SK-N-SH (cell line): ENCODE results near the gene DAGLB. TPM values are rescaled to one million over a fixed set of nuclear protein-coding genes. Genes with fewer than 3 reads are reported as not detected.

Experiments used
- CTCF ChIA-PET: fragments of 300-600, 350-600 bp; formaldehyde crosslinking; extraction: SDS; loops from one replicate; lab custom pipeline; 2021; lab: Yijun Ruan, JAX
- POLR2A ChIA-PET: fragments of 350-600 bp; sonication (Branson Sonifier 250); formaldehyde crosslinking; extraction: SDS; loops from one replicate; lab custom pipeline; 2020; ENCODE audit warnings: antibody characterized with exemption, inconsistent platforms; lab: Yijun Ruan, JAX
- DNase-seq: peaks from one replicate; pipeline ENCODE4 v3.0.0; 2012
- H2AFZ ChIP-seq: fragments of 200-600 bp; sonication (generic); 2 replicates; pipeline ENCODE4 v1.8.1; 2016; ENCODE audit warnings: antibody characterized with exemption, mild to moderate bottlenecking, low read depth
- H3F3A ChIP-seq: fragments of 200-600 bp; sonication (generic); replicated peaks from 2 replicates; pipeline ENCODE3; 2016; ENCODE audit warnings: antibody characterized with exemption, mild to moderate bottlenecking; ENCODE audit not compliant: insufficient read depth
- H3K27ac ChIP-seq, 2 experiments: fragments of 200-500 bp in 1 of 2; fragments of 200-600 bp in 1 of 2; sonication (Bioruptor generic) in 1 of 2; sonication (generic), shearing (Covaris generic) in 1 of 2; 2 replicates each; pipeline versions ENCODE4 v1.5.1 to v1.6.1; 2014 to 2016; ENCODE audit warnings: low read depth in 2 of 2, inconsistent platforms in 1 of 2, low read length in 1 of 2, mild to moderate bottlenecking in 1 of 2, mixed read lengths in 1 of 2
- H3K27me3 ChIP-seq: fragments of 200-600 bp; sonication (generic), shearing (Covaris generic); 2 replicates; pipeline ENCODE4 v1.6.1; 2016; ENCODE audit warnings: mixed run types; ENCODE audit not compliant: insufficient read depth
- H3K36me3 ChIP-seq, 2 experiments: fragments of 200-500 bp in 1 of 2; fragments of 200-600 bp in 1 of 2; sonication (Bioruptor generic) in 1 of 2; sonication (generic) in 1 of 2; replicated peaks in 1 of 2; 2 replicates each; pipeline versions ENCODE3 to v1.5.1; 2014 to 2016; ENCODE audit warnings: low read length in 1 of 2, mild to moderate bottlenecking in 1 of 2; ENCODE audit not compliant: insufficient read depth in 2 of 2, control insufficient read depth in 1 of 2
- H3K4me1 ChIP-seq, 2 experiments: fragments of 200-500 bp in 1 of 2; fragments of 200-600 bp in 1 of 2; sonication (Bioruptor generic) in 1 of 2; sonication (generic), shearing (Covaris generic) in 1 of 2; 2 replicates each; pipeline versions ENCODE4 v1.5.1 to v1.6.1; 2014 to 2016; ENCODE audit warnings: low read depth in 1 of 2, low read length in 1 of 2, mixed run types in 1 of 2; ENCODE audit not compliant: insufficient read depth in 2 of 2, control insufficient read depth in 1 of 2
- H3K4me2 ChIP-seq: fragments of 200-600 bp; sonication (generic), shearing (Covaris generic); 2 replicates; pipeline ENCODE4 v1.6.1; 2017; ENCODE audit warnings: mixed run types
- H3K4me3 ChIP-seq, 2 experiments: fragments of 200-500 bp in 1 of 2; fragments of 200-600 bp in 1 of 2; sonication (Bioruptor generic) in 1 of 2; sonication (generic), shearing (Covaris generic) in 1 of 2; 2 replicates each; pipeline versions ENCODE4 v1.5.1 to v1.8.1; 2014 to 2016; ENCODE audit warnings: low read depth in 2 of 2, inconsistent platforms in 1 of 2, low read length in 1 of 2, mild to moderate bottlenecking in 1 of 2, mixed read lengths in 1 of 2, moderate library complexity in 1 of 2
- H3K79me2 ChIP-seq: fragments of 200-600 bp; sonication (generic); 2 replicates; pipeline ENCODE4 v1.8.1; 2017; ENCODE audit warnings: mild to moderate bottlenecking; ENCODE audit not compliant: insufficient read depth
- H3K9ac ChIP-seq: fragments of 200-600 bp; sonication (generic); 2 replicates; pipeline ENCODE4 v1.6.1; 2017; ENCODE audit warnings: mixed run types
- H3K9me2 ChIP-seq: fragments of 200-600 bp; sonication (generic); 2 replicates; pipeline ENCODE4 v1.6.1; 2017; ENCODE audit warnings: mixed run types
- H3K9me3 ChIP-seq: fragments of 200-600 bp; sonication (generic); 2 replicates; pipeline ENCODE4 v1.6.1; 2017; ENCODE audit warnings: mixed run types, mild to moderate bottlenecking, moderate library complexity
- H4K20me1 ChIP-seq: fragments of 200-600 bp; sonication (generic); 2 replicates; pipeline ENCODE4 v1.6.1; 2017; ENCODE audit warnings: mild to moderate bottlenecking, mixed run types; ENCODE audit not compliant: insufficient read depth
- CHD2 ChIP-seq: fragments of 150-350 bp; IDR thresholded peaks from 2 replicates; pipeline ENCODE4 v1.6.1; 2018; ENCODE audit warnings: low read length; ENCODE audit not compliant: partially characterized antibody
- CTCF ChIP-seq: fragments of 200-600 bp; sonication (generic); IDR thresholded peaks from 2 replicates; pipeline ENCODE4 v1.6.1; 2017; ENCODE audit warnings: antibody characterized with exemption, mild to moderate bottlenecking, moderate library complexity
- ELF1 ChIP-seq: IDR thresholded peaks from 2 replicates; pipeline ENCODE4 v1.4.0; 2012
- EP300 ChIP-seq, 2 experiments: IDR thresholded peaks; 2 replicates each; pipeline versions ENCODE4 v1.4.0 to v1.6.1; 2012; ENCODE audit warnings: borderline replicate concordance in 1 of 2, low read depth in 1 of 2, low read length in 1 of 2
- FOXM1 ChIP-seq: IDR thresholded peaks from 2 replicates; pipeline ENCODE4 v1.4.0; 2012; ENCODE audit warnings: low read depth, mild to moderate bottlenecking
- GABPA ChIP-seq: IDR thresholded peaks from 2 replicates; pipeline ENCODE4 v1.4.0; 2012; ENCODE audit warnings: low read depth, mild to moderate bottlenecking
- IRF3 ChIP-seq: fragments of 150-350 bp; IDR thresholded peaks from 2 replicates; pipeline ENCODE4 v1.6.1; 2016; ENCODE audit warnings: mild to moderate bottlenecking, low read depth, low read length
- MEF2A ChIP-seq: IDR thresholded peaks from 2 replicates; pipeline ENCODE4 v1.4.0; 2012; ENCODE audit warnings: low read depth, borderline replicate concordance
- MXI1 ChIP-seq: IDR thresholded peaks from 2 replicates; pipeline ENCODE4 v1.6.1; 2012; ENCODE audit warnings: mild to moderate bottlenecking, low read depth, low read length, improper control_type of control experiment
- PBX3 ChIP-seq: IDR thresholded peaks from 2 replicates; pipeline ENCODE4; 2012
- RCOR1 ChIP-seq: fragments of 150-350 bp; IDR thresholded peaks from 2 replicates; pipeline ENCODE4 v1.6.1; 2017; ENCODE audit warnings: antibody characterized with exemption, low read length
- RFX5 ChIP-seq: IDR thresholded peaks from 2 replicates; pipeline ENCODE4 v1.6.1; 2012; ENCODE audit warnings: mild to moderate bottlenecking, improper control_type of control experiment, low read length
- RXRA ChIP-seq: IDR thresholded peaks from 2 replicates; pipeline ENCODE4 v1.4.0; 2012; ENCODE audit warnings: low read depth, mild to moderate bottlenecking, borderline replicate concordance
- TAF1 ChIP-seq: IDR thresholded peaks from 2 replicates; pipeline ENCODE4 v1.6.1; 2012; ENCODE audit warnings: low read depth, mild to moderate bottlenecking, low read length, moderate library complexity, borderline replicate concordance
- WGBS: methylation state at CpG from one replicate; pipeline ENCODE4 v1.1.6; 2017; ENCODE audit warnings: low lambda C conversion rate; 5-methylcytosine and 5-hydroxymethylcytosine counted together
- polyA plus RNA-seq, 3 experiments: library from polyadenylated mRNA; depleted of rRNA; stranded (reverse); fragments of >200 nt; gene quantifications; 2 replicates each; pipeline ENCODE4 v1.2.3, GENCODE V29; 2012

Gene DAGLB
- polyA plus RNA-seq, 1 of the 3 experiments (the other 2 are of a cell fraction), result 24.1 TPM

GRCh38 chr7:6496842-6497636, 49.3 kb upstream of the DAGLB start:
- Histone ChIP-seq H3K27me3 (no peaks in the 10 kb centered on the region), H3K9ac (no peak overlapping the region), H3K4me3 (no peak overlapping the region), H3K79me2 (no peaks in the 10 kb centered on the region), H3K4me2 (no peak overlapping the region), H3K27ac (no peak overlapping the region; a peak in 1 of 4 replicates), H4K20me1 (no peaks in the 10 kb centered on the region), H3K9me2 (no peaks in the 10 kb centered on the region), H2AFZ (no peak overlapping the region), H3F3A (peaks cover 5% of the 10 kb centered on the region), H3K9me3 (no peaks in the 10 kb centered on the region), H3K4me1 (peaks cover 0 to 24% of the 10 kb centered on the region in 2 experiments; a peak in 1 of 4 replicates), H3K36me3 (no peaks in the 10 kb centered on the region)
- peak; percentile 33 for DNase-seq
- ChIA-PET CTCF (interaction anchor here (1.2 to 1.5 kb wide), 2 partner anchors 19 to 21 kb away, joined by 3 to 7 read pairs; no protein-coding TSS in a partner anchor), POLR2A (interaction anchor here (0.6 kb wide), 1 partner anchor 15 kb away, joined by 4 read pairs; no protein-coding TSS in a partner anchor)
- no peak for TF ChIP-seq MEF2A
- no peak for TF ChIP-seq RCOR1
- no peak for TF ChIP-seq PBX3
- TF ChIP-seq CTCF, result no peak
- TF ChIP-seq GABPA, result no peak
- no peak for TF ChIP-seq IRF3
- no peak for TF ChIP-seq RFX5
- TF ChIP-seq FOXM1, result no peak
- no peak for TF ChIP-seq RXRA
- TF ChIP-seq TAF1, result no peak
- no peak for TF ChIP-seq EP300 (IDR thresholded peaks at IDR 0.05; ENCODE audit: borderline replicate concordance in 1 of 2, low read depth in 1 of 2, low read length in 1 of 2)
- TF ChIP-seq CHD2, result no peak
- TF ChIP-seq ELF1, result no peak
- TF ChIP-seq MXI1, result no peak
- WGBS, result 82% methylated on average over 16 of the region's 19 CpGs
